Loucy (cell line): ENCODE data around the gene VPS13D.

Source experiments
- CTCF ChIP-seq: fragments of 200-600 bp; sonication (generic); conservative IDR thresholded peaks from 2 replicates; pipeline ENCODE4 v1.5.1; 2014; ENCODE audit warnings: mild to moderate bottlenecking, antibody characterized with exemption, low read length
- EZH2phosphoT487 ChIP-seq: fragments of 200-600 bp; IDR thresholded peaks from 2 replicates; pipeline ENCODE4 v1.6.1; 2018; ENCODE audit warnings: antibody characterized with exemption, mild to moderate bottlenecking, moderate library complexity, borderline replicate concordance

DNA sequence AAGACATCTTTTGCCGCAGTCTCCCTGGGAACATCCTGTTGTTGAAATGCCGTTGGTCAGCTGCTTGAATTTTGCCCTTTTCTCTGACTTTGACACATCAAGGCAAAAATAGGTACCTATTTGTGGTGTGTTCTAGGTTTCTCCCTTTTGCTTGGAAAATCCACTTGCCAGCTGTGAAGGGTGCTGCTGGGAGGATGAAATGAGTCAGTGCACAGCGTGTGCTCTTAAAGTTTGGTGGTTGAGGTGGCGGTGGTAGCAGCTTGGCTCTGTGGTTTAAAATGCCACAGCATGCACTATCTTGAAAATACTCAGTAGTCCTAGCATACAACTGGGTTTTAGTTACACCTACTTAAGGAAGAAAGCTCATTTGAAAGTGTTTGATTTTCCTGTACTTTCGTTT is 204.3 kb downstream of the VPS13D start:
- TF ChIP-seq CTCF = no peak
- TF ChIP-seq EZH2phosphoT487 = no peak
